Activated T-cell treated with anti-CD3 and anti-CD28 coated beads for 1 hour (primary cell): ENCODE measurements around the gene C10orf143.

Experiments used
- DNase-seq: peaks from one replicate; pipeline ENCODE4 v3.0.0-alpha.2; 2020; ENCODE audit warnings: low read depth

Gene C10orf143

DNA sequence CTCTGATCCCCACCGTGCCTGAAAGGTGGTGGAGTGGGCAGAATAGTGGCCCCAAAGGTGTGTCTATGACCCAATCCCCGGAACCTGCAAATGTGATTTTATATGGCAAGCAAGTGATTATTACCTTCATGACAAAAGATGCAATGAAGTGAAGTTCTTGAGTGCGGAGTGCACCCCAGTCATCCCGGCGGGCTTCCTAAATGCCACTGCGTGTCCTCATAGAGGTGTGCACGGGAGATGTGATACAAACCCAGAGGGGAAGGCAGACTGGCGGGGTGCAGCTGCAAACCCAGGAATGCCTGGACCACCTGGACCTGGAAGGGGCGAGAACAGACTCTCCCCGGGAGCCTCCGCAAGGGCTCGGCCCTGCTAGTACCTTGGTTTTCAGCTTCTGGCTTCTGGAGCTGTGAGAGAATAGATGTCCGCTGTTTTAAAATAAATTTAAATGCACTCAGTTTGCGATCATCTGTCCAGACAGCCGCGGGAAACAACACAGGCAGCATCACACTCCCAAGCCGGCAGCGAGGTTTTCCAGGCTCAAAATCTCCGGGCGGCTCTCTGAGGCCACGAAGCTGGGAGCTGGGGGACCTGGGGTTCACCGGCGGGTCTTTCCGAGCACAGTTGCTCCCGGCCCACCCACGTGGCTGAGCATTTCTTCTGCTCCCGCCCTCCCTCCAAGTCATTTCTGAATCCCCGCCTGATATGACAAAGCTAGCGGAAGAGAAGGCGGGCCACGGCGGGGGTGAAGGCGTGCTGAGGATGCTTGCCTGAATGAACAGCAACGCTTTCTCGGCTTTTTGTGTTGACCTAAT, 96.2 kb downstream of the C10orf143 start:
- no peak for DNase-seq
